ENCODE measurements around the gene SC5D.
A peak's percentile ranks its signal among the peaks of the same experiment; 100 is the strongest.

Gene SC5D

GRCh38 chr11:121292495-121293287, at the start of gene SC5D:
Gene SC5D, plus strand, starts transcription at chr11:121292771. Its CDS starts 10,605 bp downstream, at chr11:121303376.
- DNase-seq, result peak; percentile 92

GRCh38 chr11:121244884-121245283, 47.7 kb upstream of the SC5D start:
- DNase-seq, result no peak

- DNase-seq, result no peak
These were observed 46.4 kb upstream of the SC5D start for GRCh38 chr11:121246021-121246768.

GRCh38 chr11:121246769-121247035, 45.9 kb upstream of the SC5D start:
- no peak for DNase-seq

- no peak for DNase-seq
These were observed 44.1 kb upstream of the SC5D start for GRCh38 chr11:121248496-121248895.

GRCh38 chr11:121249039-121249663, 43.4 kb upstream of the SC5D start:
- no peak for DNase-seq

- DNase-seq, result no peak
These were observed 41.7 kb upstream of the SC5D start for GRCh38 chr11:121250843-121251242.

GRCh38 chr11:121253951-121254350, 38.6 kb upstream of the SC5D start:
- DNase-seq, result peak; percentile 76

GRCh38 chr11:121254756-121255155, 37.8 kb upstream of the SC5D start:
- no peak for DNase-seq

- no peak for DNase-seq
These were observed 37.0 kb upstream of the SC5D start for GRCh38 chr11:121255473-121256125.

GRCh38 chr11:121257289-121257688, 35.3 kb upstream of the SC5D start:
- no peak for DNase-seq

- DNase-seq, result no peak
These were observed 34.6 kb upstream of the SC5D start for GRCh38 chr11:121257976-121258375.

- no peak for DNase-seq
These were observed 27.0 kb upstream of the SC5D start for GRCh38 chr11:121265586-121265985.

GRCh38 chr11:121268581-121268980, 24.0 kb upstream of the SC5D start:
- no peak for DNase-seq

- DNase-seq, result peak; percentile 33
These were observed 22.4 kb upstream of the SC5D start for GRCh38 chr11:121270001-121270678.

- no peak for DNase-seq
These were observed 18.1 kb upstream of the SC5D start for GRCh38 chr11:121274332-121274991.

- DNase-seq, result peak; percentile 38
These were observed 10.9 kb upstream of the SC5D start for GRCh38 chr11:121281698-121282097.

- DNase-seq, result no peak
These were observed 10.2 kb upstream of the SC5D start for GRCh38 chr11:121282386-121282785.

- DNase-seq, result no peak
These were observed 9.6 kb upstream of the SC5D start for GRCh38 chr11:121282886-121283502.

GRCh38 chr11:121291319-121291718, 1.3 kb upstream of the SC5D start:
- DNase-seq, result no peak

- peak; percentile 58 for DNase-seq
These were observed 576 bp upstream of the SC5D start for GRCh38 chr11:121291896-121292494.

- no peak for DNase-seq
These were observed 670 bp downstream of the SC5D start for GRCh38 chr11:121293288-121293594.
